ENCODE data around the gene DNAJC21.
"Not testable (repeated sequence)": the region's sequence is repeated elsewhere in the genome, so short reads cannot be mapped to it uniquely, and the experiment has no call there.

DNAJC21 gene

DNA sequence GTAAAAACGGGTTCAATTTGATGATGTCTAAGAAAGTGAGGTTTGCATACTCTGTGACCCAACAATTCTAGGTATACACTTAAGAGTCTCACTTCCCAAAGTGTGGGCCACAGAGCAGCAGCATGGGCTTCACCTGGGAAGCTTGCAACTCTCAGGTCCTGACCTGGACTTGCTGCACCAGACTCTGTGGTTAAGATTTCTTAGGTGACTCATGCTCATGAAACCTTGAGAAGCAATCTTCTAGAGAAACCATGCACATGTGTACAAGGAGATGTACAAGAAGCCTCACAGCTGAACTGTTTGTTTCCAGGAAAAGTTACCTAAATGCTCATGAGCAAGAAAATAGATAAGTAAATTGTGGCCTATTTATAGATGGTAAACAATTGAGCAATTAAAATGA lies 30.0 kb downstream of the DNAJC21 start:
- Histone ChIP-seq H3K36me3 (peaks cover 3% of the 10 kb centered on the region; the same call in 1 of the 2 replicates), H3K27me3 (no peaks in the 10 kb centered on the region; the same call in 1 of the 2 replicates), H3K9me3 (no peaks in the 10 kb centered on the region), H3K4me3 (ENCODE audit: low read depth, low read length) (no peak overlapping the region), H3K4me1 (no peaks in the 10 kb centered on the region)
- TF ChIP-seq, protein P1, sequence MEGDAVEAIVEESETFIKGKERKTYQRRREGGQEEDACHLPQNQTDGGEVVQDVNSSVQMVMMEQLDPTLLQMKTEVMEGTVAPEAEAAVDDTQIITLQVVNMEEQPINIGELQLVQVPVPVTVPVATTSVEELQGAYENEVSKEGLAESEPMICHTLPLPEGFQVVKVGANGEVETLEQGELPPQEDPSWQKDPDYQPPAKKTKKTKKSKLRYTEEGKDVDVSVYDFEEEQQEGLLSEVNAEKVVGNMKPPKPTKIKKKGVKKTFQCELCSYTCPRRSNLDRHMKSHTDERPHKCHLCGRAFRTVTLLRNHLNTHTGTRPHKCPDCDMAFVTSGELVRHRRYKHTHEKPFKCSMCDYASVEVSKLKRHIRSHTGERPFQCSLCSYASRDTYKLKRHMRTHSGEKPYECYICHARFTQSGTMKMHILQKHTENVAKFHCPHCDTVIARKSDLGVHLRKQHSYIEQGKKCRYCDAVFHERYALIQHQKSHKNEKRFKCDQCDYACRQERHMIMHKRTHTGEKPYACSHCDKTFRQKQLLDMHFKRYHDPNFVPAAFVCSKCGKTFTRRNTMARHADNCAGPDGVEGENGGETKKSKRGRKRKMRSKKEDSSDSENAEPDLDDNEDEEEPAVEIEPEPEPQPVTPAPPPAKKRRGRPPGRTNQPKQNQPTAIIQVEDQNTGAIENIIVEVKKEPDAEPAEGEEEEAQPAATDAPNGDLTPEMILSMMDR (IDR thresholded peaks at IDR 0.05; ENCODE audit: low read depth, low read length), result no peak
- no peak for DNase-seq

DNA sequence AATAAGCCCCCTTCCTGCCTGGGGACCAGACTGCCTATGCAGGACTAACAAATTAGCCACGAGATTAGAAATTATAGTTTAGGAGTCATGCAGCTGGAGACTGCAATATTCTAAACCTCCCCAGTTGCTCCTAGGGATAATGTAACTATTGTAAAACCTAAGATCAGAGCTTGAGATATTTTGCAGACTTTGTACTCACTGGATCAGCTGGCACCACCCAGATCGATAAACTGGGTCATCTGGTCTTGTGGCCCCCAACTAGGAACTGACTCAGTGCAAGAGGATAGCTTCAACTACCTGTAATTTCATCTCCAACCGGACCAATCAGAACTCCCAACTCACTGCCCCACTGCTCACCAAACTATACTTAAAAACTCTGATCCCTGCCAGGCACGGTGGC lies 38.2 kb downstream of the DNAJC21 start:
- Histone ChIP-seq H3K36me3 (no peaks in the 10 kb centered on the region), H3K9me3 (no peaks in the 10 kb centered on the region), H3K27me3 (no peaks in the 10 kb centered on the region), H3K4me1 (no peaks in the 10 kb centered on the region), H3K4me3 (ENCODE audit: low read depth, low read length) (no peak overlapping the region)
- TF ChIP-seq, protein P1 (IDR thresholded peaks at IDR 0.05; ENCODE audit: low read depth, low read length), result no peak
- no peak for DNase-seq

DNA sequence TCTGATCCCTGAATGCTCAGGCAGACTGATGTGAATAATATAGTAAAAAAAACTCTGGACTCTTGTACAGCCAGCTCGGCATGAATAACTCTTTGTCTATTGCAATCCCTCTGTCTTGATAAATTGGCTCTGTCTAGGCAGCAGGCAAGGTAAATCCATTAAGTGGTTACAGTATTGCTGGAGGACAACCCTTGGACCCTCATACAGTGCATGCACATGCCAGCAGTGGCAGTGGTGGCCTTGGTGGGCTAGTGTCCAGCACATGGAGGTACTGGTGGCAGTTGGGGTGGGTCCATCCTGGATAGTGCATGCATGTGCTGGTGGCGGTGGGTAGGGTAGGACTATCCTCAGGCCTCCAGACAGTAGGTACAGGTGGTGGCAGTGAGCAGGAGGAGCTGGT lies 38.9 kb downstream of the DNAJC21 start:
- Histone ChIP-seq H3K36me3 (no peaks in the 10 kb centered on the region), H3K27me3 (no peaks in the 10 kb centered on the region), H3K9me3 (no peaks in the 10 kb centered on the region), H3K4me3 (ENCODE audit: low read depth, low read length) (no peak overlapping the region), H3K4me1 (no peaks in the 10 kb centered on the region)
- DNase-seq, result no peak
- TF ChIP-seq, protein P1 (IDR thresholded peaks at IDR 0.05; ENCODE audit: low read depth, low read length), result no peak

DNA sequence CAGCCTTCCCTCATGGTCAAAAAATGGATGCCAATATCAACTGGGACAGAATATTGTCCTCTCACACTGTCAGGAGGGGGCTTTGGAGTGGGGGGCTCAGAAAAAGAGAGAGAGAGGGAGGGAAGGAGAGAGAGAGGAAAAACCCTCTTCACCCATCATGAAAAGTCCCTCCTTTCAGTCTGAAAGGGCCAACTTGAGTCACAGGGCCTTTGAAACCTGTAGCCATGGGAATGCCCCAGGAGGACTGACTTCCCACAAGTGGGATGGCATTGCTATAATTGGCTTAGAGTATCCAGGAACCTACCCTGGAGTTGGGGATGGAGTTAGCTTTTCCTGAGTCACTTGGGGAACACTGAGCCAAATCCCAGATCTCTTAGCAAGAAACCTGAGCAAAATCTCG lies 41.2 kb downstream of the DNAJC21 start:
- Histone ChIP-seq H3K4me3 (ENCODE audit: low read depth, low read length) (no peak overlapping the region), H3K27me3 (no peaks in the 10 kb centered on the region), H3K4me1 (no peaks in the 10 kb centered on the region), H3K36me3 (no peaks in the 10 kb centered on the region), H3K9me3 (no peaks in the 10 kb centered on the region)
- no peak for DNase-seq
- TF ChIP-seq, protein P1 (IDR thresholded peaks at IDR 0.05; ENCODE audit: low read depth, low read length), result no peak

DNA sequence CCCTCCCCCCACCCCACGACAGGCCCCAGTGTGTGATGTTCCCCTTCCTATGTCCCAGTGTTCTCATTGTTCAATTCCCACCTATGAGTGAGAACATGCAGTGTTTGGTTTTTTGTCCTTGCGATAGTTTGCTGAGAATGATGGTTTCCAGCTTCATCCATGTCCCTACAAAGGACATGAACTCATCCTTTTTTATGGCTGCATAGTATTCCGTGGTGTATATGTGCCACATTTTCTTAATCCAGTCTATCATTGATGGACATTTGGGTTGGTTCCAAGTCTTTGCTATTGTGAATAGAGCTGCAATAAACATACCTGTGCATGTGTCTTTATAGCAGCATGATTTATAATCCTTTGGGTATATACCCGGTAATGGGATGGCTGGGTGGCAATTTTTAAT lies 42.3 kb downstream of the DNAJC21 start:
- H3K9me3 ChIP-seq, result not testable (repeated sequence)

DNA sequence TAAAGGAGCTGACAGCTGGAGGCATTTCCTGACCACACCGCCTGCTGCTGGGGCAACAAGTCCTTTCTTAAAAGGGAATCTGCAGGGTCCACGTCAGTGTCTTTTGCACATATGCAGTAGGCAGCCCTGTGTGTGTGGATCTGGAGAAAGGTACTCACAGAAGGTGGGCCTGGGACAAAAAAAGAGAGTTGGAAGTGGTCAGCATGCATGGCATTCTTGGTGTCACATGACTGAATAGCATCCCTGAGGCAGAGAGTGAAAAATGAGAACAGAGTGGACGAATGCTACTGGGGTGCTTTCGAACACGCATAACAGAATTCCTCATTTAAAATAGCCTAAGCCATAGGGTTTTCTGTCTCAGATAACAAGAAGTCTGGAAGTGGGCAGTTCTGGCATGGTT lies 47.0 kb downstream of the DNAJC21 start:
- Histone ChIP-seq H3K4me1 (no peaks in the 10 kb centered on the region), H3K4me3 (ENCODE audit: low read depth, low read length) (no peak overlapping the region), H3K27me3 (peaks cover 4% of the 10 kb centered on the region; the same call in 1 of the 2 replicates), H3K9me3 (no peaks in the 10 kb centered on the region), H3K36me3 (no peaks in the 10 kb centered on the region)
- no peak for DNase-seq
- TF ChIP-seq, protein P1 (IDR thresholded peaks at IDR 0.05; ENCODE audit: low read depth, low read length), result no peak

More for the DNA sequence above, 42.3 kb downstream of the DNAJC21 start:
- H3K27me3 ChIP-seq; H3K36me3 ChIP-seq; DNase-seq; H3K4me1 ChIP-seq; H3K4me3 ChIP-seq (ENCODE audit: low read depth, low read length): not testable (repeated sequence)

All from BE2C (cell line).